RWPE2 (cell line): ENCODE measurements around the gene GRIP2.

Source experiments
- ATAC-seq: fragments of 200-7000 bp; cut with Tn5 transposase; 3 replicates; pipeline ENCODE4 v1.9.1; 2021; ENCODE audit warnings: low read depth
- DNase-seq: peaks from one replicate; pipeline ENCODE4 v3.0.0-alpha.2; 2020; ENCODE audit warnings: low spot score
- H3K27ac ChIP-seq: fragments of 450-650 bp; 2 replicates; pipeline ENCODE4 v1.5.1; 2017; ENCODE audit warnings: mild to moderate bottlenecking; ENCODE audit not compliant: poor library complexity, severe bottlenecking
- H3K27me3 ChIP-seq: fragments of 250-450 bp; sonication (Bioruptor Pico); 2 replicates; pipeline ENCODE4 v1.5.1; 2021; ENCODE audit warnings: mild to moderate bottlenecking, moderate library complexity; ENCODE audit not compliant: insufficient read depth, poor library complexity, severe bottlenecking
- H3K36me3 ChIP-seq: fragments of 250-450 bp; sonication (Bioruptor Pico); 2 replicates; pipeline ENCODE4 v1.5.1; 2020; ENCODE audit warnings: low read depth, mild to moderate bottlenecking, moderate library complexity
- H3K4me1 ChIP-seq: fragments of 250-450 bp; sonication (Bioruptor Pico); 2 replicates; pipeline ENCODE4 v1.5.1; 2021; ENCODE audit warnings: mild to moderate bottlenecking, moderate library complexity; ENCODE audit not compliant: insufficient read depth, poor library complexity, severe bottlenecking
- H3K4me3 ChIP-seq: fragments of 250-450 bp; sonication (Bioruptor Pico); 2 replicates; pipeline ENCODE4 v1.5.1; 2021; ENCODE audit warnings: mild to moderate bottlenecking, moderate library complexity; ENCODE audit not compliant: severe bottlenecking
- H3K9me3 ChIP-seq: fragments of 250-450 bp; sonication (Bioruptor Pico); 2 replicates; pipeline ENCODE4 v1.5.1; 2021; ENCODE audit warnings: mild to moderate bottlenecking, moderate library complexity; ENCODE audit not compliant: severe bottlenecking
- CTCF ChIP-seq: fragments of 450-650 bp; IDR thresholded peaks from one replicate; pipeline ENCODE4 v1.5.1; 2017; ENCODE audit warnings: mild to moderate bottlenecking, moderate library complexity; ENCODE audit not compliant: poor library complexity, severe bottlenecking

GRIP2 gene

GRCh38 chr3:14550651-14551611 is 10.8 kb upstream of the GRIP2 start:
- ATAC-seq: 0 out of 3 replicates have a peak, but pooled peaks have one; percentile 37
- no peak for TF ChIP-seq CTCF
- Histone ChIP-seq H3K27ac (no peak overlapping the region), H3K27me3 (no peaks in the 10 kb centered on the region), H3K36me3 (no peaks in the 10 kb centered on the region), H3K4me3 (no peak overlapping the region), H3K4me1 (no peaks in the 10 kb centered on the region), H3K9me3 (no peaks in the 10 kb centered on the region)
- no peak for DNase-seq

DNA sequence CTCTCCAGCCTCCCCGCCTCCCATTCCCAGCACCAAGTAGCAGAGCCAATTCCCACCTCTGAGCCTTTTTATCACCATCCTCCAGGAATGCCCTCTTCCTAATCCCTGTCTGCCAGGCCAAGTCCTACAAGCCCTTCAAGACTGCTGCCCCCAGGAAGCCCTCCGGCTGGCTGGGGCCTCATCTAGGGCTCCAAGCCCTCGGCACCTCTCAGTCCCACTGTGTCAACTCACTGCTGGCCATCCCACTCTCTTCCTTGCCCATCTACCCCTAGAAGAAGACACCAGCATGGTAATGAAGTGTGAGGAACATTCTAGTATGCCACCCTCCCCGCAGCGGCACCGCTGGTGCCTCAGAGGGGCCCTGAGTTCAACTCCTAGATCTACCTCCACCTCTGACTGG is 10.0 kb upstream of the GRIP2 start:
- no peak for TF ChIP-seq CTCF
- Histone ChIP-seq H3K27ac (no peak overlapping the region), H3K36me3 (no peaks in the 10 kb centered on the region), H3K4me1 (no peaks in the 10 kb centered on the region), H3K9me3 (no peaks in the 10 kb centered on the region), H3K27me3 (no peaks in the 10 kb centered on the region), H3K4me3 (no peak overlapping the region)
- ATAC-seq (no peak), DNase-seq (no peak)

DNA sequence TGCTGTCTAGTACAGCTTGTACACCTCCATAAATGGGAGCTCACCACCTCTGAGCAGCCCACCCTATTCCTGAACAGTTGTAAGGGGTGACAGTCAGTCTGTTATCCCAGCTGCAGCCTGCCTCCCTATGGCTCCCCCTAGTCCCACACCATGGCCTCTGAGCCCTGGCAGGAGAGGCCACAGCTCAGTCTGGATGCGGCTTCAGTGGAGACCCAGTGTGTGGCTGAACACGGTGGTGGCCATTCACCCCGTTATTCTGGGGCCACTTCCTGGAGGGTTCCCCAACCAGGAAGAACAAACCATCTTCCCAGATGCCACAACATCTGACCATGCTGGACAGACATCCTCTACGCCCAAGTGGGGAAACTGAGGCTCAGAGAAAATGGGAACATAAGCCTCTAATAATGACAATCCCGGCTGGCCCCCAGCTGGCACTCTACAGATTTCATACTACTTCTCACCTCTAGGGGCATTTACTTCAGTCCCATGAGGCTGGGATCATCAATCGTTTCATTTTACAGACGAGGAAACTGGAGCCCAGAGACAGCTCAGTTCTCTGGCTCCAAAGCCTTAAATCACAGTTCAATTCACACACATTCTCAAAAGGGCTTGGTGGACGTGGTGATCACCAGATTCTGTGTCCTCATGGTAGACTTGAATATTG is 9.2 kb upstream of the GRIP2 start:
- no peak overlapping the region for H3K27ac ChIP-seq
- 0 out of 3 replicates have a peak, but pooled peaks have one; percentile 37 for ATAC-seq
- H3K4me1 ChIP-seq: no peaks in the 10 kb centered on the region
- no peaks in the 10 kb centered on the region for H3K27me3 ChIP-seq
- no peak for DNase-seq
- TF ChIP-seq CTCF: peak; percentile 20
- H3K9me3 ChIP-seq: no peaks in the 10 kb centered on the region
- H3K36me3 ChIP-seq: no peaks in the 10 kb centered on the region
- H3K4me3 ChIP-seq: no peak overlapping the region

DNA sequence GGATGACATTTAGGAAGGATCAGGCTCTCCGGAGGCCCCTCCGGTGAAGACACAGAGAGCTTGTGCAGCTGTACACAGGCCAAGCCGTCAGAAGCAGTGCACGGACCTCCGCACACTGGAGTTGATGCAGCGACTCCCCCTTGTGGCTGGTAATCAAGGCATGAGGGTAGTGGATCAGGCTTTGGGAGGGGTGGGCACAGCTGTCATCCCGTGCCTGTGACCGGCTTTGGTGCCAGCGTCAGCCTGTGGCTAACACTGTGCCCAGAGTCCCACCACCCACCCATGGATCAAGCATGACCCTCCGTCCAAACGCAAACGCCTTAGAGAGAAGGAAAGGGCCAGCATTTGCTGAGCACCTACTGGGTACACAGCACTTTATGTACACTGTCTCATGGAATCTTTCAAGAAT is 8.2 kb upstream of the GRIP2 start:
- no peak overlapping the region for H3K27ac ChIP-seq
- no peaks in the 10 kb centered on the region for H3K27me3 ChIP-seq
- no peak for DNase-seq
- ATAC-seq: peak; percentile 66
- H3K9me3 ChIP-seq: no peaks in the 10 kb centered on the region
- H3K4me3 ChIP-seq: no peak overlapping the region
- peak; percentile 56 for TF ChIP-seq CTCF
- H3K4me1 ChIP-seq: no peaks in the 10 kb centered on the region
- H3K36me3 ChIP-seq: no peaks in the 10 kb centered on the region
